SU-DHL-6 (cell line): ENCODE measurements around the gene TRMT44.

Experiments
- H2AFZ ChIP-seq: fragments of 200-600 bp; sonication (generic); 2 replicates; pipeline ENCODE4 v1.6.1; 2014; ENCODE audit warnings: low read depth, mild to moderate bottlenecking, moderate library complexity, mixed read lengths, antibody characterized with exemption, low read length; ENCODE audit not compliant: severe bottlenecking
- H3F3A ChIP-seq: fragments of 200-600 bp; shearing (Covaris generic); 2 replicates; pipeline ENCODE4 v1.6.0; 2016; ENCODE audit warnings: antibody characterized with exemption, mild to moderate bottlenecking; ENCODE audit not compliant: insufficient read depth
- H3K27ac ChIP-seq: fragments of 200-600 bp; sonication (generic); 2 replicates; pipeline ENCODE4 v1.5.1; 2016; ENCODE audit warnings: low read depth, mild to moderate bottlenecking, low read length, moderate library complexity, mixed read lengths
- H3K27me3 ChIP-seq: fragments of 200-600 bp; sonication (generic), shearing (Covaris generic); 2 replicates; pipeline ENCODE4 v1.6.0; 2014; ENCODE audit warnings: mild to moderate bottlenecking, low read length
- H3K36me3 ChIP-seq: fragments of 200-600 bp; sonication (generic); 2 replicates; pipeline ENCODE4 v1.6.1; 2014; ENCODE audit warnings: mild to moderate bottlenecking, low read length, mixed read lengths
- H3K4me2 ChIP-seq: fragments of 300-600, 200-600 bp; shearing (Covaris generic), sonication (generic); 2 replicates; pipeline ENCODE4 v1.6.0; 2014; ENCODE audit warnings: low read length, low read depth, mild to moderate bottlenecking; ENCODE audit not compliant: poor library complexity, severe bottlenecking
- H3K4me3 ChIP-seq: fragments of 200-600 bp; sonication (generic); 2 replicates; pipeline ENCODE4 v1.5.1; 2014; ENCODE audit warnings: antibody characterized with exemption, low read length, mild to moderate bottlenecking, mixed read lengths; ENCODE audit not compliant: insufficient read depth, poor library complexity, severe bottlenecking
- H3K79me2 ChIP-seq: fragments of 200-600 bp; sonication (generic); 2 replicates; pipeline ENCODE4 v1.6.1; 2014; ENCODE audit warnings: mild to moderate bottlenecking, low read length, moderate library complexity; ENCODE audit not compliant: insufficient read depth
- H3K9ac ChIP-seq: fragments of 200-600 bp; sonication (generic); 2 replicates; pipeline ENCODE4 v1.7.0; 2014; ENCODE audit warnings: mild to moderate bottlenecking, low read length
- H3K9me2 ChIP-seq: fragments of 200-600 bp; sonication (generic); replicated peaks from 2 replicates; pipeline ENCODE4 v1.6.1; 2014; ENCODE audit warnings: low read length; ENCODE audit not compliant: insufficient read depth
- H3K9me3 ChIP-seq: fragments of 200-600 bp; sonication (generic); 2 replicates; pipeline ENCODE4 v1.6.1; 2014; ENCODE audit warnings: low read length, mixed read lengths; ENCODE audit not compliant: insufficient read depth
- H4K20me1 ChIP-seq: fragments of 200-600 bp; sonication (generic); 2 replicates; pipeline ENCODE4 v1.6.1; 2014; ENCODE audit warnings: low read depth, mild to moderate bottlenecking, antibody characterized with exemption, low read length, moderate library complexity, mixed read lengths
- CTCF ChIP-seq: fragments of 200-600 bp; sonication (generic); IDR thresholded peaks from one replicate; pipeline ENCODE4 v1.5.1; 2017; ENCODE audit warnings: antibody characterized with exemption, mild to moderate bottlenecking, low read length, moderate library complexity; ENCODE audit not compliant: insufficient read depth, poor library complexity, severe bottlenecking
- EZH2phosphoT487 ChIP-seq: fragments of 200-600 bp; sonication (generic), shearing (Covaris generic); conservative IDR thresholded peaks from 2 replicates; pipeline ENCODE4 v1.6.1; 2018; ENCODE audit warnings: mild to moderate bottlenecking, antibody characterized with exemption, low read length, moderate library complexity, mixed read lengths

The TRMT44 gene

DNA sequence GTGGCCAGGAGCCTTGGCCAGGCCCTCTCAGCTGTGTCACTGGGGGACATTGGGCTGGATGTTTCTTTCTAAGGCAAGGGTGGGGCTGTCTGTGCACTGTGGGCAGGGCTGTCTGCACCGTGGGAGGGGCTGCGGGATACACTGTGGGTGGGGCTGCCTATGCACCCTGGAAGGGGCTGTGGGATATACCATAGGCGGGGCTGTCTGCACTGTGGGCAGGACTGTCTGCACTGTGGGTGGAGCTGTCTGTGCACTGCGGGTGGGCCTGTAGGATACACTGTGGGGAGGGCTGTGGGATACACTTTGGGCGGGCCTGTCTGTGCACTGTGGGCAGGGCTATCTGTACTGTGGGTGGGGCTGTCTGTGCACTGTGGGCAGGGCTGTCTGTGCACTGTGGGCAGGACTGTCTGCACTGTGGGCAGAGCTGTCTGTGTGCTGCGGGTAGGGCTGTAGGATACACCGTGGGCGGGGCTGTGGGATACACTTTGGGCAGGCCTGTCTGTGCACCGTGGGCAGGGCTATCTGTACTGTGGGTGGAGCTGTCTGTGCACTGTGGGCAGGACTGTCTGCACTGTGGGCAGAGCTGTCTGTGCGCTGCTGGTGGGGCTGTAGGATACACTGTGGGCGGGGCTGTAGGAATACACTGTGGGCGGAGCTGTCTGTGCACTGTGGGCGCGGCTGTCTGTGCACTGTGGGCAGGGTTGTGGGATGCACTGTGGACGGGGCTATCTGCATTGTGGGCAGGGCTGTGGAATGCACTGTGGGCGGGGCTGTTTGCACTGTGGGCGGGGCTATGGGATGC lies 31.1 kb upstream of the TRMT44 start:
- Histone ChIP-seq H3K27ac (no peak overlapping the region), H3K9ac (no peak overlapping the region), H4K20me1 (no peaks in the 10 kb centered on the region), H3K27me3 (no peaks in the 10 kb centered on the region), H3K36me3 (no peaks in the 10 kb centered on the region), H3K9me3 (no peaks in the 10 kb centered on the region), H3F3A (no peaks in the 10 kb centered on the region), H3K4me2 (no peak overlapping the region), H2AFZ (no peak overlapping the region), H3K4me3 (no peak overlapping the region), H3K9me2 (no peaks in the 10 kb centered on the region), H3K79me2 (no peaks in the 10 kb centered on the region)
- no peak for TF ChIP-seq EZH2phosphoT487
- TF ChIP-seq CTCF = no peak

DNA sequence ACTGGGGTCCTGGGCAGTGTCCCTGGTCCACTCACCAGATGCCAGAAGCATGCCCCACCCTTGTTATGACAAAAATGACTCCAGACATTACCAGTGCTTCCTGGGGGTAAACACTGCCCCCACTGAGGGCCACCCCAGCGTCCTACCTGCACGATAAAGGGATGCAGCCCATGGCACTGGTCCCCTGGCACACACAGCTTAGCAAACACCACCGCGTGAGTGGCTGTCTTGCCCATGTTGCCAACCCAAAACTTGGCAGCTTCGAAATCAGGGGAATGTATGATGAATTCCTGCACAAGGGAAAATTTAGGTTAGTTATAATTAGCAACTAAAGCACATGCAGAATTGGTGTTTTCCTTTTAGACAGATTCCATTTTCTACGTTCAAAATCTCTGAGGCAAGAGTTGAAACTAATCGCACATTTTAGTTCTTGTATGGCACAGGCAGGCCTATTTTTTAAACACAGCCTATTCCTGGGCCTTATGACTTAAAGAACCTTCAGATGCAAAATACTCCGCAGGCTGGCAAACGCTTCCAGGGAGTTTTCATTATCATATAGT lies 30.4 kb upstream of the TRMT44 start:
- Histone ChIP-seq H3K36me3 (no peaks in the 10 kb centered on the region), H3F3A (no peaks in the 10 kb centered on the region), H3K9ac (no peak overlapping the region), H2AFZ (no peak overlapping the region), H3K27ac (no peak overlapping the region), H3K4me3 (no peak overlapping the region), H3K4me2 (no peak overlapping the region), H3K27me3 (no peaks in the 10 kb centered on the region), H4K20me1 (no peaks in the 10 kb centered on the region), H3K9me3 (no peaks in the 10 kb centered on the region), H3K9me2 (no peaks in the 10 kb centered on the region), H3K79me2 (no peaks in the 10 kb centered on the region)
- TF ChIP-seq EZH2phosphoT487 = no peak
- no peak for TF ChIP-seq CTCF

- no peak overlapping the region for H3K27ac ChIP-seq
- H3K9me3 ChIP-seq = no peaks in the 10 kb centered on the region
- no peaks in the 10 kb centered on the region for H3K27me3 ChIP-seq
- no peaks in the 10 kb centered on the region for H3K36me3 ChIP-seq
- TF ChIP-seq EZH2phosphoT487 = no peak
- no peak for TF ChIP-seq CTCF
- no peaks in the 10 kb centered on the region for H3K79me2 ChIP-seq
- H3K9me2 ChIP-seq = no peaks in the 10 kb centered on the region
- H2AFZ ChIP-seq = no peak overlapping the region
- H4K20me1 ChIP-seq = no peaks in the 10 kb centered on the region
- H3K9ac ChIP-seq = no peak overlapping the region
- no peak overlapping the region for H3K4me3 ChIP-seq
- no peak overlapping the region for H3K4me2 ChIP-seq
- H3F3A ChIP-seq = no peaks in the 10 kb centered on the region
These were observed 29.8 kb upstream of the TRMT44 start for GRCh38 chr4:8410641-8411271.
